A549 (cell line): ENCODE data around the gene CEBPB.

Source experiments
- MAFK ChIP-seq: fragments of 450-650 bp; IDR thresholded peaks from 2 replicates; pipeline ENCODE4 v1.6.1; 2014; ENCODE audit not compliant: partially characterized antibody
- MYC ChIP-seq: IDR thresholded peaks from 2 replicates; pipeline ENCODE4 v1.6.1; 2012; ENCODE audit warnings: mild to moderate bottlenecking, inconsistent platforms, low read length, improper control_type of control experiment, borderline replicate concordance
- POLR2A ChIP-seq: IDR thresholded peaks from 2 replicates; pipeline ENCODE4 v1.6.1; 2012; ENCODE audit warnings: mild to moderate bottlenecking, low read length
- RCOR1 ChIP-seq: fragments of 150-350 bp; IDR thresholded peaks from 2 replicates; pipeline ENCODE4 v1.6.1; 2014; ENCODE audit warnings: antibody characterized with exemption, low read length, low read depth
- RFX5 ChIP-seq: fragments of 450-650 bp; IDR thresholded peaks from 2 replicates; pipeline ENCODE4 v1.7.1; 2014; ENCODE audit warnings: antibody characterized with exemption, mild to moderate bottlenecking, moderate library complexity
- TP53 ChIP-seq: fragments of 250-450 bp; sonication (Bioruptor Pico); IDR thresholded peaks from 2 replicates; pipeline ENCODE4 v1.5.0; 2021; ENCODE audit warnings: mild to moderate bottlenecking, moderate library complexity
- TF ChIP-seq, protein P1 (sequence below): fragments of >200 bp; sonication (Bioruptor Twin); formaldehyde crosslinking; IDR thresholded peaks from 3 replicates; pipeline ENCODE4 v1.5.1; 2016
- TF ChIP-seq, protein P2 (sequence below): IDR thresholded peaks from 2 replicates; pipeline ENCODE4 v1.6.1; 2012

DNA sequence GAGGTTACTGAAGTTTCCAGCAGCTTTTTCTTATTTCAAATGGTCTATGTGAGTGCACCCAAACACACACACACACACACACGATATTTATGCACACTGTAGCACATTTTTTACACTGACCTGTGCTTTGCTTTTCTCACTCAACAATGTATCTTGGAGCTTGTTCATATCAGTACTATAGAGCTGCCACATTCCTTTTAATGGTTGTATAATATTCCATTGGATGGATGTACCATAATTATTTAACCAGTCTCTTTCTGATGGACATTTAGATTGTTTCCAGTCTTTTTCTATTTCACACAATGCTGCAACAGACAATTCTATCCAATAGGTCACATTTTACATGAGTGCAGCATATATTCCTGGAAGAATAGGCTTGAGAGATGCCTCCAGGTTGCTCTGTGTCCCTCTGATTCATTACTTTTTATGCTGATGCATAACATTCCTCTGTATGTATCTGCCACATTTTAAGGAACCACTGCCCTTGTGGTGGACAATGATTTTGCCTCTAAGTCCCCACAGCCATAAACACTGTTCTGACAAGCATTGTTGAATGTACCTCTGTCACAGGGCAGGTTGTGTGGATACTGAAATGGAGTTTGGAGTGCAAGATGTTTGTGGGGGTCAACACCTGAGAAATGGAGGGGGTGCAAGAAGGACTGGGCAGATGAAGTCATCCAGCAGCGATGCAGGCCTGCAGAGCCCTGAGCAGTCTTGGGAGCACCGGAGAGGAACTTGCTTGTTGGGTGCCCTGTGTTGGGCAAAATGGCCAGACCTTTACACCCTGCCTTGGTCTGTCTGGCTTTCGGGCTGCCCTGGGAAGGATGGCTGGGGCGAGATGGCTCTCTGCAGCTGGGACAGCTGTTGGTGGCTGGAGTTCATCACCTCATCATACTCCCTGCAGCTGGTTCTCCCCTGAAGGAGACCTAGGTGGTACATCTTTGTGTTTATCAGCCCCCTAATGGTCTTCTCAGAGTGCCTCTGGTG lies 13.6 kb downstream of the CEBPB start:
- TF ChIP-seq MAFK = peak; percentile 24
- no peak for TF ChIP-seq MYC
- no peak for TF ChIP-seq RCOR1
- TF ChIP-seq, protein P1, sequence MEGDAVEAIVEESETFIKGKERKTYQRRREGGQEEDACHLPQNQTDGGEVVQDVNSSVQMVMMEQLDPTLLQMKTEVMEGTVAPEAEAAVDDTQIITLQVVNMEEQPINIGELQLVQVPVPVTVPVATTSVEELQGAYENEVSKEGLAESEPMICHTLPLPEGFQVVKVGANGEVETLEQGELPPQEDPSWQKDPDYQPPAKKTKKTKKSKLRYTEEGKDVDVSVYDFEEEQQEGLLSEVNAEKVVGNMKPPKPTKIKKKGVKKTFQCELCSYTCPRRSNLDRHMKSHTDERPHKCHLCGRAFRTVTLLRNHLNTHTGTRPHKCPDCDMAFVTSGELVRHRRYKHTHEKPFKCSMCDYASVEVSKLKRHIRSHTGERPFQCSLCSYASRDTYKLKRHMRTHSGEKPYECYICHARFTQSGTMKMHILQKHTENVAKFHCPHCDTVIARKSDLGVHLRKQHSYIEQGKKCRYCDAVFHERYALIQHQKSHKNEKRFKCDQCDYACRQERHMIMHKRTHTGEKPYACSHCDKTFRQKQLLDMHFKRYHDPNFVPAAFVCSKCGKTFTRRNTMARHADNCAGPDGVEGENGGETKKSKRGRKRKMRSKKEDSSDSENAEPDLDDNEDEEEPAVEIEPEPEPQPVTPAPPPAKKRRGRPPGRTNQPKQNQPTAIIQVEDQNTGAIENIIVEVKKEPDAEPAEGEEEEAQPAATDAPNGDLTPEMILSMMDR = no peak
- TF ChIP-seq, protein P2, sequence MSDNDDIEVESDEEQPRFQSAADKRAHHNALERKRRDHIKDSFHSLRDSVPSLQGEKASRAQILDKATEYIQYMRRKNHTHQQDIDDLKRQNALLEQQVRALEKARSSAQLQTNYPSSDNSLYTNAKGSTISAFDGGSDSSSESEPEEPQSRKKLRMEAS = no peak
- TF ChIP-seq TP53 = no peak
- no peak for TF ChIP-seq RFX5
- no peak for TF ChIP-seq POLR2A
